HepG2 (cell line): ENCODE data around the gene NRG3. TPM values are rescaled to one million over a fixed set of nuclear protein-coding genes. Genes with fewer than 3 reads are reported as not detected.

Source experiments
- ATAC-seq: fragments of 200-7000 bp; cut with Tn5 transposase; 3 replicates; pipeline ENCODE4 v1.9.1; 2020; ENCODE audit warnings: mild to moderate bottlenecking, moderate library complexity
- BruUV-seq: library from RNA; stranded (reverse); fragments of 400-500 nt; replicated peaks from 2 replicates; lab custom pipeline; 2021; lab: Mats Ljungman, UMichigan
- CTCF ChIA-PET: fragments of 300-600 bp; formaldehyde crosslinking; extraction: SDS; loops from one replicate; lab custom pipeline; 2021; ENCODE audit warnings: low total read pairs, inconsistent platforms, low intra/inter-chr PET ratio; lab: Yijun Ruan, JAX
- POLR2A ChIA-PET: fragments of 350-600 bp; sonication (Branson Sonifier 250); formaldehyde crosslinking; loops from one replicate; lab custom pipeline; 2020; ENCODE audit warnings: antibody characterized with exemption, inconsistent platforms; lab: Yijun Ruan, JAX
- DNase-seq: peaks from one replicate; pipeline ENCODE4 v3.0.0-alpha.2; 2015; ENCODE audit warnings: low spot score
- FAIRE-seq: peaks from 3 replicates; lab custom pipeline; 2011; peaks lifted over from hg19 to GRCh38; lab: Jason Lieb, UNC
- H2AFZ ChIP-seq: one replicate; pipeline ENCODE4 v1.6.1; 2011; ENCODE audit warnings: low read length, inconsistent platforms
- H3K27ac ChIP-seq: fragments of 300-600 bp; 3 replicates; pipeline ENCODE4 v1.8.0; 2011; ENCODE audit warnings: mixed run types, mild to moderate bottlenecking, mixed read lengths, low read length, inconsistent platforms; ENCODE audit not compliant: insufficient read depth; ENCODE audit errors: extremely low read length
- H3K27me3 ChIP-seq, 2 experiments: fragments of 200-600 bp in 1 of 2; 2 replicates in 1 of 2; 3 replicates in 1 of 2; pipeline versions ENCODE4 v1.6.0 to v1.8.0; 2011; ENCODE audit warnings: low read length in 2 of 2, mild to moderate bottlenecking in 2 of 2, moderate library complexity in 2 of 2, inconsistent platforms in 1 of 2; ENCODE audit not compliant: insufficient read depth in 2 of 2, control insufficient read depth in 1 of 2
- H3K36me3 ChIP-seq, 2 experiments: fragments of 200-600 bp in 1 of 2; replicated peaks in 1 of 2; 2 replicates in 1 of 2; 3 replicates in 1 of 2; pipeline versions ENCODE4 v1.5.1 to v1.8.0; 2011; ENCODE audit warnings: low read length in 2 of 2, inconsistent platforms in 1 of 2; ENCODE audit not compliant: insufficient read depth in 2 of 2, control insufficient read depth in 1 of 2
- H3K4me1 ChIP-seq: 2 replicates; pipeline ENCODE4 v1.5.1; 2012; ENCODE audit warnings: low read length, inconsistent platforms; ENCODE audit not compliant: insufficient read depth
- H3K4me2 ChIP-seq: 2 replicates; pipeline ENCODE4 v1.6.0; 2011; ENCODE audit warnings: low read depth, low read length, inconsistent platforms
- H3K4me3 ChIP-seq, 3 experiments: fragments of 200-600 bp in 1 of 3; sonication (generic), shearing (Covaris generic) in 1 of 3; replicated peaks in 1 of 3; 2 replicates each; pipeline ENCODE4 v1.5.1; 2011 to 2016; ENCODE audit warnings: low read length in 3 of 3, inconsistent platforms in 2 of 3, low read depth in 2 of 3, mild to moderate bottlenecking in 2 of 3, control low read depth in 1 of 3, mixed read lengths in 1 of 3; ENCODE audit not compliant: insufficient read depth in 1 of 3
- H3K79me2 ChIP-seq: one replicate; pipeline ENCODE4 v1.6.1; 2011; ENCODE audit warnings: low read length, inconsistent platforms; ENCODE audit not compliant: insufficient read depth
- H3K9ac ChIP-seq: 2 replicates; pipeline ENCODE4 v1.6.0; 2011; ENCODE audit warnings: mild to moderate bottlenecking, low read depth, low read length, inconsistent platforms; ENCODE audit not compliant: insufficient read depth
- H3K9me3 ChIP-seq: 2 replicates; pipeline ENCODE4 v1.5.1; 2012; ENCODE audit warnings: mild to moderate bottlenecking, low read length
- H4K20me1 ChIP-seq: 2 replicates; pipeline ENCODE4 v1.6.0; 2011; ENCODE audit warnings: inconsistent platforms, mild to moderate bottlenecking, low read length, moderate library complexity; ENCODE audit not compliant: insufficient read depth
- ARNT2 ChIP-seq: sonication (generic); formaldehyde crosslinking; IDR thresholded peaks from 2 replicates; pipeline ENCODE4 v1.8.0; 2022; ENCODE audit warnings: mild to moderate bottlenecking, low read depth, missing genetic modification reagents, moderate library complexity
- DDIT3 ChIP-seq: sonication (generic); formaldehyde crosslinking; IDR thresholded peaks from 2 replicates; pipeline ENCODE4 v1.4.0; 2020; ENCODE audit warnings: mild to moderate bottlenecking, missing genetic modification reagents
- DMAP1 ChIP-seq: IDR thresholded peaks from 2 replicates; pipeline ENCODE4 v1.6.1; 2016
- HMGXB3 ChIP-seq: sonication (generic); formaldehyde crosslinking; IDR thresholded peaks from 2 replicates; pipeline ENCODE4 v1.4.0; 2020; ENCODE audit warnings: missing genetic modification reagents, borderline replicate concordance
- HNF4A ChIP-seq: sonication (generic); formaldehyde crosslinking; IDR thresholded peaks from 2 replicates; pipeline ENCODE4 v1.4.0; 2020; ENCODE audit warnings: missing genetic modification reagents
- MTA3 ChIP-seq: sonication (generic); formaldehyde crosslinking; IDR thresholded peaks from 2 replicates; pipeline ENCODE4 v1.4.0; 2020; ENCODE audit warnings: missing genetic modification reagents
- NCOA1 ChIP-seq: sonication (generic); formaldehyde crosslinking; IDR thresholded peaks from 2 replicates; pipeline ENCODE4 v1.9.0; 2021; ENCODE audit warnings: missing genetic modification reagents
- SMAD3 ChIP-seq: sonication (generic); formaldehyde crosslinking; IDR thresholded peaks from 2 replicates; pipeline ENCODE4 v1.4.0; 2020; ENCODE audit warnings: missing genetic modification reagents
- TFDP2 ChIP-seq: sonication (generic); formaldehyde crosslinking; IDR thresholded peaks from 2 replicates; pipeline ENCODE4 v1.4.0; 2020; ENCODE audit warnings: missing genetic modification reagents
- XRCC5 ChIP-seq: fragments of 200-400 bp; formaldehyde crosslinking; optimal IDR thresholded peaks from 2 replicates; pipeline ENCODE3; 2017; ENCODE audit warnings: mild to moderate bottlenecking, low read length
- ZC3H13 ChIP-seq: sonication (generic); formaldehyde crosslinking; IDR thresholded peaks from 2 replicates; pipeline ENCODE4 v1.8.1; 2023; ENCODE audit warnings: mild to moderate bottlenecking, missing genetic modification reagents, moderate library complexity
- ZNF121 ChIP-seq: sonication (generic); formaldehyde crosslinking; IDR thresholded peaks from 2 replicates; pipeline ENCODE4 v1.5.0; 2020; ENCODE audit warnings: mild to moderate bottlenecking, missing genetic modification reagents
- ZNF143 ChIP-seq: sonication (generic); formaldehyde crosslinking; IDR thresholded peaks from 2 replicates; pipeline ENCODE4 v1.4.0; 2020; ENCODE audit warnings: missing genetic modification reagents
- ZNF652 ChIP-seq: IDR thresholded peaks from 2 replicates; pipeline ENCODE4 v1.6.1; 2016; ENCODE audit warnings: low read depth, borderline replicate concordance
- ZNF780A ChIP-seq: sonication (generic); formaldehyde crosslinking; IDR thresholded peaks from 2 replicates; pipeline ENCODE4 v1.8.0; 2022; ENCODE audit warnings: mild to moderate bottlenecking, missing genetic modification reagents, moderate library complexity
- WGBS: methylation state at CpG from one replicate; pipeline ENCODE4 v1.1.6; 2017; ENCODE audit warnings: low lambda C conversion rate; 5-methylcytosine and 5-hydroxymethylcytosine counted together
- in situ Hi-C: cut with HindIII; loops from 2 replicates; pipeline ENCODE4 v1.10.0; 2017; ENCODE audit warnings: low pct_unique_long_range_greater_than_20kb; ENCODE audit not compliant: extremely low pct_ligation_motif_present
- intact Hi-C: fragments of 100-400 bp; cut with micrococcal nuclease; formaldehyde crosslinking; loops from one replicate; pipeline ENCODE4 v1.10.0; 2022; ENCODE audit not compliant: unreplicated experiment
- polyA plus RNA-seq, 8 experiments: library from polyadenylated mRNA; depleted of rRNA in 3 of 8; stranded (reverse) in 7 of 8; unstranded in 1 of 8; fragments of >200 nt; fragmentation: Illumina TruSeq in 4 of 8; extraction: Trizol in 4 of 8; gene quantifications; 2 replicates each; pipeline versions ENCODE4 v1.2.1 to v1.2.3, GENCODE V29; 2011 to 2016; ENCODE audit warnings: low read depth in 4 of 8, missing spikeins in 1 of 8, mixed read lengths in 1 of 8; ENCODE audit not compliant: insufficient read depth in 1 of 8
- total RNA-seq, 5 experiments: library from RNA; depleted of rRNA; stranded (reverse); fragments of >200 nt; fragmentation: Illumina TruSeq; extraction: Trizol; gene quantifications; 2 replicates each; pipeline ENCODE4 v1.2.3, GENCODE V29; 2016; ENCODE audit warnings: low read depth in 1 of 5
- TF ChIP-seq, protein P1 (sequence below): sonication (generic); formaldehyde crosslinking; IDR thresholded peaks from 2 replicates; pipeline ENCODE4 v1.4.0; 2020; ENCODE audit warnings: missing genetic modification reagents, borderline replicate concordance
- TF ChIP-seq, protein P2 (sequence below): IDR thresholded peaks from 2 replicates; pipeline ENCODE4 v1.6.1; 2016; ENCODE audit warnings: mild to moderate bottlenecking

The NRG3 gene
- total and polyA plus RNA-seq, 2 of the 13 experiments (the other 11 are each of a cell fraction or from before 2014, with no cell fraction given) = not detected

GRCh38 chr10:82505009-82505408 is 630.0 kb downstream of the NRG3 start:
- DNase-seq (no peak), FAIRE-seq (no peak), ATAC-seq (no peak)
- 27% methylated on average over 3 of the region's 3 CpGs for WGBS
- no peaks in the 10 kb centered on the region for H3K27me3 ChIP-seq
- H3K9ac ChIP-seq = no peak overlapping the region
- ChIA-PET CTCF (no interaction called here), POLR2A (no interaction called here)
- H3K4me1 ChIP-seq = no peaks in the 10 kb centered on the region
- H3K79me2 ChIP-seq = no peaks in the 10 kb centered on the region
- H3K4me3 ChIP-seq = no peak overlapping the region
- H3K4me2 ChIP-seq = no peak overlapping the region
- in situ Hi-C loops (no loop called here), intact Hi-C loops (no loop called here)
- H4K20me1 ChIP-seq = no peaks in the 10 kb centered on the region
- no TSS peak for BruUV-seq
- no peaks in the 10 kb centered on the region for H3K36me3 ChIP-seq
- H3K9me3 ChIP-seq = peaks cover 96% of the 10 kb centered on the region
- H3K27ac ChIP-seq = no peak overlapping the region
- H2AFZ ChIP-seq = no peak overlapping the region
- no peak for TF ChIP-seq ZNF652 (CRISPR knock-in tag)
- TF ChIP-seq ZNF121 = no peak
- TF ChIP-seq ZC3H13 (CRISPR knock-in tag) = no peak
- no peak for TF ChIP-seq HNF4A (CRISPR knock-in tag)
- no peak for TF ChIP-seq MTA3 (CRISPR knock-in tag)
- TF ChIP-seq ARNT2 (CRISPR knock-in tag) = no peak
- TF ChIP-seq ZNF143 = no peak
- TF ChIP-seq, protein P1, sequence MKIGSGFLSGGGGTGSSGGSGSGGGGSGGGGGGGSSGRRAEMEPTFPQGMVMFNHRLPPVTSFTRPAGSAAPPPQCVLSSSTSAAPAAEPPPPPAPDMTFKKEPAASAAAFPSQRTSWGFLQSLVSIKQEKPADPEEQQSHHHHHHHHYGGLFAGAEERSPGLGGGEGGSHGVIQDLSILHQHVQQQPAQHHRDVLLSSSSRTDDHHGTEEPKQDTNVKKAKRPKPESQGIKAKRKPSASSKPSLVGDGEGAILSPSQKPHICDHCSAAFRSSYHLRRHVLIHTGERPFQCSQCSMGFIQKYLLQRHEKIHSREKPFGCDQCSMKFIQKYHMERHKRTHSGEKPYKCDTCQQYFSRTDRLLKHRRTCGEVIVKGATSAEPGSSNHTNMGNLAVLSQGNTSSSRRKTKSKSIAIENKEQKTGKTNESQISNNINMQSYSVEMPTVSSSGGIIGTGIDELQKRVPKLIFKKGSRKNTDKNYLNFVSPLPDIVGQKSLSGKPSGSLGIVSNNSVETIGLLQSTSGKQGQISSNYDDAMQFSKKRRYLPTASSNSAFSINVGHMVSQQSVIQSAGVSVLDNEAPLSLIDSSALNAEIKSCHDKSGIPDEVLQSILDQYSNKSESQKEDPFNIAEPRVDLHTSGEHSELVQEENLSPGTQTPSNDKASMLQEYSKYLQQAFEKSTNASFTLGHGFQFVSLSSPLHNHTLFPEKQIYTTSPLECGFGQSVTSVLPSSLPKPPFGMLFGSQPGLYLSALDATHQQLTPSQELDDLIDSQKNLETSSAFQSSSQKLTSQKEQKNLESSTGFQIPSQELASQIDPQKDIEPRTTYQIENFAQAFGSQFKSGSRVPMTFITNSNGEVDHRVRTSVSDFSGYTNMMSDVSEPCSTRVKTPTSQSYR (CRISPR knock-in tag) = no peak
- TF ChIP-seq TFDP2 (CRISPR knock-in tag) = no peak
- no peak for TF ChIP-seq SMAD3 (CRISPR knock-in tag)
- no peak for TF ChIP-seq XRCC5
- TF ChIP-seq ZNF780A = no peak
- no peak for TF ChIP-seq NCOA1 (CRISPR knock-in tag)
- TF ChIP-seq, protein P2, sequence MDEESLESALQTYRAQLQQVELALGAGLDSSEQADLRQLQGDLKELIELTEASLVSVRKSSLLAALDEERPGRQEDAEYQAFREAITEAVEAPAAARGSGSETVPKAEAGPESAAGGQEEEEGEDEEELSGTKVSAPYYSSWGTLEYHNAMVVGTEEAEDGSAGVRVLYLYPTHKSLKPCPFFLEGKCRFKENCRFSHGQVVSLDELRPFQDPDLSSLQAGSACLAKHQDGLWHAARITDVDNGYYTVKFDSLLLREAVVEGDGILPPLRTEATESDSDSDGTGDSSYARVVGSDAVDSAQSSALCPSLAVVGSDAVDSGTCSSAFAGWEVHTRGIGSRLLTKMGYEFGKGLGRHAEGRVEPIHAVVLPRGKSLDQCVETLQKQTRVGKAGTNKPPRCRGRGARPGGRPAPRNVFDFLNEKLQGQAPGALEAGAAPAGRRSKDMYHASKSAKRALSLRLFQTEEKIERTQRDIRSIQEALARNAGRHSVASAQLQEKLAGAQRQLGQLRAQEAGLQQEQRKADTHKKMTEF (CRISPR knock-in tag) = no peak
- TF ChIP-seq HMGXB3 (CRISPR knock-in tag) = no peak
- no peak for TF ChIP-seq DMAP1 (CRISPR knock-in tag)
- TF ChIP-seq DDIT3 (CRISPR knock-in tag) = no peak
